Ovary (tissue), 9 donors: ENCODE measurements around the gene COX6A2. TPM values are rescaled to one million over a fixed set of nuclear protein-coding genes. Genes with fewer than 3 reads are reported as not detected.

ENCODE experiments used
- DNase-seq, 5 donors: peaks; one replicate each; pipeline ENCODE4 v3.0.0-alpha.2; 2019 to 2020
- H3K27ac ChIP-seq, 2 donors: fragments of 200-600 bp; one replicate each; pipeline versions ENCODE4 v1.5.1 to v1.8.0; 2019 to 2022
- H3K27me3 ChIP-seq: fragments of 200-600 bp; one replicate; pipeline ENCODE4 v1.8.0; 2022
- H3K36me3 ChIP-seq: fragments of 200-600 bp; sonication (generic); one replicate; pipeline ENCODE4 v1.5.1; 2019
- H3K4me1 ChIP-seq: one replicate; pipeline ENCODE4 v1.8.1; 2013; ENCODE audit warnings: mild to moderate bottlenecking, moderate library complexity; ENCODE audit not compliant: insufficient read depth
- H3K4me3 ChIP-seq: fragments of 200-600 bp; sonication (generic); one replicate; pipeline ENCODE4 v1.5.1; 2017
- H3K9me3 ChIP-seq, 2 donors: fragments of 200-600 bp in 1 of 2; sonication (generic) in 1 of 2; one replicate each; pipeline versions ENCODE4 v1.5.1 to v1.8.1; 2013 to 2019; ENCODE audit warnings: mild to moderate bottlenecking in 1 of 2, moderate library complexity in 1 of 2
- EP300 ChIP-seq: sonication (generic); formaldehyde crosslinking; IDR thresholded peaks from one replicate; pipeline ENCODE4 v1.6.1; 2017; ENCODE audit warnings: antibody characterized with exemption
- POLR2A ChIP-seq: fragments of 450-650 bp; IDR thresholded peaks from one replicate; pipeline ENCODE4 v1.6.1; 2017; ENCODE audit warnings: antibody characterized with exemption, mild to moderate bottlenecking, moderate library complexity
- WGBS, 3 donors: extraction: QIAGEN DNeasy Blood & Tissue Kit in 1 of 3; methylation state at CpG; one replicate each; pipeline versions ENCODE4 v1.1.5 to v1.1.7; 2013 to 2017; 5-methylcytosine and 5-hydroxymethylcytosine counted together
- intact Hi-C, 4 donors: fragments of 100-400 bp; cut with DNase I; formaldehyde crosslinking; loops; one replicate each; pipeline versions ENCODE4 v1.11.0 to v1.15.1; 2022 to 2023
- polyA plus RNA-seq, 2 donors: library from polyadenylated mRNA; stranded (reverse); fragments of 200-250 nt in 1 of 2; fragments of 350-450 nt in 1 of 2; fragmentation: Illumina TruSeq in 1 of 2; extraction: RNeasy Lipid Tissue Mini Kit (QIAGEN cat#74804) in 1 of 2; gene quantifications; one replicate each; pipeline ENCODE4 v1.2.3, GENCODE V29; 2013 to 2014
- total RNA-seq, 7 donors: library from RNA; depleted of rRNA in 2 of 7; stranded (reverse); fragments of >200 nt in 2 of 7; fragmentation: NEBNext Ultra II Directional in 3 of 7; extraction: Animal tissue kit (Norgen Biotek cat#: 25700) in 3 of 7; gene quantifications; one replicate each; pipeline versions ENCODE4 v1.1.0 to v1.2.4, GENCODE V29; 2016 to 2023
- TF ChIP-seq, protein P1 (sequence below), 3 donors: fragments of 450-650 bp in 2 of 3; fragments of 200-600 bp in 1 of 3; IDR thresholded peaks; one replicate each; pipeline versions ENCODE4 v1.5.1 to v1.8.0; 2016 to 2022; ENCODE audit warnings: antibody characterized with exemption in 3 of 3, mild to moderate bottlenecking in 1 of 3
- donor health status: DM: no; HTN: no; CAD: no; lungs with moderate emphysema.
- donor health status: DM: no; HTN: no; CAD: no.
- donor health status: Bipolar disorder and iron deficiency.
- donor health status: DM: yes; HTN: yes; CAD: no.
- donor health status: DM: no; HTN: no; CAD: no.
- donor health status: DM: yes; HTN: yes; CAD: no.

Gene COX6A2
- total and polyA plus RNA-seq, 9 donors = 1.2 TPM; not detected in 8

GRCh38 chr16:31459687-31460581 is 31.8 kb upstream of the COX6A2 start:
- Histone ChIP-seq H3K9me3 (no peaks in the 10 kb centered on the region), H3K4me3 (peak overlapping the region; percentile 87), H3K27me3 (no peaks in the 10 kb centered on the region), H3K4me1 (peaks cover 16% of the 10 kb centered on the region), H3K27ac (peak overlapping the region; percentile 97 to 98), H3K36me3 (no peaks in the 10 kb centered on the region)
- TF ChIP-seq, protein P1, sequence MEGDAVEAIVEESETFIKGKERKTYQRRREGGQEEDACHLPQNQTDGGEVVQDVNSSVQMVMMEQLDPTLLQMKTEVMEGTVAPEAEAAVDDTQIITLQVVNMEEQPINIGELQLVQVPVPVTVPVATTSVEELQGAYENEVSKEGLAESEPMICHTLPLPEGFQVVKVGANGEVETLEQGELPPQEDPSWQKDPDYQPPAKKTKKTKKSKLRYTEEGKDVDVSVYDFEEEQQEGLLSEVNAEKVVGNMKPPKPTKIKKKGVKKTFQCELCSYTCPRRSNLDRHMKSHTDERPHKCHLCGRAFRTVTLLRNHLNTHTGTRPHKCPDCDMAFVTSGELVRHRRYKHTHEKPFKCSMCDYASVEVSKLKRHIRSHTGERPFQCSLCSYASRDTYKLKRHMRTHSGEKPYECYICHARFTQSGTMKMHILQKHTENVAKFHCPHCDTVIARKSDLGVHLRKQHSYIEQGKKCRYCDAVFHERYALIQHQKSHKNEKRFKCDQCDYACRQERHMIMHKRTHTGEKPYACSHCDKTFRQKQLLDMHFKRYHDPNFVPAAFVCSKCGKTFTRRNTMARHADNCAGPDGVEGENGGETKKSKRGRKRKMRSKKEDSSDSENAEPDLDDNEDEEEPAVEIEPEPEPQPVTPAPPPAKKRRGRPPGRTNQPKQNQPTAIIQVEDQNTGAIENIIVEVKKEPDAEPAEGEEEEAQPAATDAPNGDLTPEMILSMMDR (IDR thresholded peaks at IDR 0.05) = no peak
- TF ChIP-seq EP300 = peak; percentile 82
- intact Hi-C loops = loop anchor here in 2 of 4 donors (2.0 to 10.0 kb wide), 2 partner anchors 49 to 415 kb away; partner anchors contain the start of genes RUSF1 (in 1 of the 2) and ZNF267 (in 1 of the 2)
- 1 to 3% (median 1%) methylated on average over 24 to 61 of the region's 61 CpGs for WGBS, 3 donors
- DNase-seq = peak; percentile 100

GRCh38 chr16:31458844-31459686 is 30.9 kb upstream of the COX6A2 start, which contains the start of gene ARMC5:
ARMC5 (plus strand) TSS chr16:31459501; CDS start chr16:31459525, 24 bp downstream.
- H3K4me1 ChIP-seq = peaks cover 16% of the 10 kb centered on the region
- H3K9me3 ChIP-seq = no peaks in the 10 kb centered on the region
- peak within 1 kb of the TSS; percentile 87 for H3K4me3 ChIP-seq
- TF ChIP-seq, protein P1 (IDR thresholded peaks at IDR 0.05) = peak; percentile 51 to 81 (median 74)
- peak; percentile 86 for TF ChIP-seq POLR2A
- TF ChIP-seq EP300 = peak; percentile 58
- H3K27ac ChIP-seq = peak within 1 kb of the TSS; percentile 97 to 98
- WGBS, 3 donors = 0 to 1% (median 0%) methylated on average over 53 to 91 of the region's 91 CpGs
- H3K27me3 ChIP-seq = no peaks in the 10 kb centered on the region
- intact Hi-C loops = loop anchor here in 1 of 4 donors (10.0 kb wide), 1 partner anchor 416 kb away; the partner anchor contains the start of gene ZNF267
- peak; percentile 97 to 98 (median 98) for DNase-seq
- no peaks in the 10 kb centered on the region for H3K36me3 ChIP-seq

DNA sequence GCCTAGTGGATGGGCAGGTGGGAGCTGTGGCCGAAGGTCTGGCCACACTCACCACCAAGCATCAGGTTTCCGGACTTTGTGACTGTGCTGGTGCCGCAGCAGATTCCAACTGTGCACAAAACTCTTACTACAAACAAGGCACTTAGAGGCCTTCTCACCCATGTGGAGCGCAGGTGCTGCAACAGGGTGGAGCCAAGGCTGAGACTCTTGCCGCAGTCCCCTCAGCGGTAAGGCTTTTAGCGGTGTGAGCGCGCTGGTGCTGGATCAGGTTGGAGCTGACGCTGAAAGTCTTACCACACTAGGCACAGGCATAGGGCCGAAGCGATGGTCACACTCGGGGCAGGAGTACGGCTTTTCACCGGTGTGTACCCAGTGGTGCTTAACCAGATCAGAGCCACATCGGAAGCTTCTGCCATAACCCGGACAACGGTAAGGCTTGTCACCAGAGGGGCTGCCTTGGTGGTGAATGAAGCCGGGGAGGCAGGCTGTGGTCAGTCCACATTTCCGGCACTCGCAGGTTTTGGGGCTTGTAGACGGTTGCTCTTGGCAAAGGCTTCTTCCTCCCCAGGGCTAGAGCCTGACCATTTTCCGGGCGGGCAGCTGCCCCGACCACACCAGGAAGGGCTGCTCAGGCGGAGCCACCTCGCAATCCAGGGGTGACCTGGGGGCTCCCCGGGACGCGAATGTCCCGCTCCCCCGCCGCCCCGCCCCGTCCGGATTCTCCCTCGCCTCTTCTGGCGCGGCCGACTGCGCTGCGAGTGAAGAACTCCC is 30.1 kb upstream of the COX6A2 start:
- Histone ChIP-seq H3K4me1 (peaks cover 18% of the 10 kb centered on the region), H3K36me3 (no peaks in the 10 kb centered on the region), H3K27ac (peak overlapping the region; percentile 97 to 98), H3K9me3 (no peaks in the 10 kb centered on the region), H3K4me3 (peak overlapping the region; percentile 87), H3K27me3 (no peaks in the 10 kb centered on the region)
- peak in 3 of 5 donors; percentile 45 to 60 (median 49) for DNase-seq
- intact Hi-C loops = loop anchor here in 1 of 4 donors (10.0 kb wide), 1 partner anchor 417 kb away; the partner anchor contains the start of gene ZNF267
- WGBS, 3 donors = 1% methylated on average over 37 to 42 of the region's 42 CpGs
- TF ChIP-seq POLR2A (no peak), EP300 (no peak)
- TF ChIP-seq, protein P1 (IDR thresholded peaks at IDR 0.05) = no peak
